Psoas muscle (tissue), 8 donors: Measurements from ENCODE around the gene AK9. TPM values are rescaled to one million over a fixed set of nuclear protein-coding genes. Genes with fewer than 3 reads are reported as not detected.

Experiments
- ATAC-seq, 4 donors: fragments of 200-7000 bp; cut with Tn5 transposase; one replicate each; pipeline ENCODE4 v1.9.1; 2020; ENCODE audit warnings: moderate library complexity in 3 of 4, mild to moderate bottlenecking in 2 of 4
- DNase-seq, 2 donors: peaks; one replicate each; pipeline ENCODE4 v3.0.0-alpha.2; 2020
- H3K27ac ChIP-seq: fragments of 200-600 bp; one replicate; pipeline ENCODE4 v1.8.0; 2022
- H3K27me3 ChIP-seq, 3 donors: fragments of 200-600 bp in 1 of 3; one replicate each; pipeline versions ENCODE4 v1.6.1 to v1.8.0; 2013 to 2022; ENCODE audit warnings: low read length in 2 of 3, mild to moderate bottlenecking in 2 of 3, moderate library complexity in 1 of 3; ENCODE audit not compliant: insufficient read depth in 3 of 3
- H3K36me3 ChIP-seq, 2 donors: fragments of 200-600 bp in 1 of 2; one replicate each; pipeline versions ENCODE4 v1.6.1 to v1.8.0; 2013 to 2022; ENCODE audit warnings: low read depth in 1 of 2, mild to moderate bottlenecking in 1 of 2, moderate library complexity in 1 of 2; ENCODE audit not compliant: insufficient read depth in 1 of 2
- H3K4me1 ChIP-seq: fragments of 200-600 bp; one replicate; pipeline ENCODE4 v1.8.0; 2022
- H3K4me3 ChIP-seq: fragments of 200-600 bp; one replicate; pipeline ENCODE4 v1.8.0; 2022; ENCODE audit warnings: mild to moderate bottlenecking
- H3K9me3 ChIP-seq: fragments of 200-600 bp; one replicate; pipeline ENCODE4 v1.8.0; 2022
- WGBS, 3 donors: extraction: QIAGEN DNeasy Blood & Tissue Kit; methylation state at CpG; one replicate each; pipeline versions ENCODE4 v1.1.6 to v1.1.7; 2013; 5-methylcytosine and 5-hydroxymethylcytosine counted together
- intact Hi-C, 2 donors: fragments of 100-400 bp; cut with DNase I; formaldehyde crosslinking; loops; one replicate each; pipeline versions ENCODE4 v1.11.0 to v1.14.2; 2022
- polyA plus RNA-seq, 3 donors: library from polyadenylated mRNA; stranded (reverse); fragments of 200-250 nt; gene quantifications; one replicate each; pipeline ENCODE4 v1.2.3, GENCODE V29; 2013
- total RNA-seq, 4 donors: library from RNA; stranded (reverse); fragmentation: NEBNext Ultra II Directional in 2 of 4; extraction: Animal tissue kit (Norgen Biotek cat#: 25700) in 2 of 4; gene quantifications; one replicate each; pipeline versions ENCODE4 v1.2.1 to v1.2.4, GENCODE V29; 2021 to 2023
- TF ChIP-seq, protein P1 (sequence below): fragments of 200-600 bp; IDR thresholded peaks from one replicate; pipeline ENCODE4 v1.8.0; 2022; ENCODE audit warnings: antibody characterized with exemption
- donor health status: healthy with polysubstance abuse.
- donor health status: DM: no; HTN: no; CAD: no; lungs with moderate emphysema.
- donor health status: Bipolar disorder and iron deficiency.
- donor health status: healthy.
- donor health status: DM: yes; HTN: yes; CAD: no.
- donor health status: DM: no; HTN: no; CAD: no.
- donor health status: DM: no; HTN: no; CAD: no.
- donor health status: DM: yes; HTN: yes; CAD: no.

AK9 gene
- total and polyA plus RNA-seq, 7 donors: 2.0 to 7.4 (median 5.3) TPM

DNA sequence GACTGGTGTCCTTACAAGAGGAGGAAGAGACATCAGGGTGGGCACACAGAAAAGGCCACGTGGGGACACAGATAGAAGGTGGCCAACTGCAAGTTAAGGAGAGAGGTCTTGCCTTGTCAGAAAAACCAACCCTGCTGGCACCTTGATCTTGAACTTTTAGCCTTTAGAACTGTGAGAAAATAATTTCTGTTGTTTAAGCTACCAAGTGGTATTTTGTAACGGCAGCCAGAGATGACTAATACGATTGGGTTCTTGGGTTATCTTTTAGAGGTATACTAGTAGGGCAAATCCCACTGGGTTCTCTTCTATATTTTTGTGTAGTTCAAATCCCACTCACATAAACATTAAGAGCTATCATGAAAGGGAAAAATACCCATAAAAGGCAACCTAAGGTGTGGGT, 176.1 kb downstream of the AK9 start:
- Histone ChIP-seq H3K27ac (no peak overlapping the region), H3K36me3 (no peaks in the 10 kb centered on the region), H3K4me1 (no peaks in the 10 kb centered on the region), H3K4me3 (no peak overlapping the region), H3K27me3 (no peaks in the 10 kb centered on the region), H3K9me3 (no peaks in the 10 kb centered on the region)
- WGBS, 3 donors: 89 to 94% (median 91%) methylated on average over 3 of the region's 3 CpGs
- DNase-seq: no peak
- ATAC-seq: no peak
- intact Hi-C loops: no loop called here
- TF ChIP-seq, protein P1, sequence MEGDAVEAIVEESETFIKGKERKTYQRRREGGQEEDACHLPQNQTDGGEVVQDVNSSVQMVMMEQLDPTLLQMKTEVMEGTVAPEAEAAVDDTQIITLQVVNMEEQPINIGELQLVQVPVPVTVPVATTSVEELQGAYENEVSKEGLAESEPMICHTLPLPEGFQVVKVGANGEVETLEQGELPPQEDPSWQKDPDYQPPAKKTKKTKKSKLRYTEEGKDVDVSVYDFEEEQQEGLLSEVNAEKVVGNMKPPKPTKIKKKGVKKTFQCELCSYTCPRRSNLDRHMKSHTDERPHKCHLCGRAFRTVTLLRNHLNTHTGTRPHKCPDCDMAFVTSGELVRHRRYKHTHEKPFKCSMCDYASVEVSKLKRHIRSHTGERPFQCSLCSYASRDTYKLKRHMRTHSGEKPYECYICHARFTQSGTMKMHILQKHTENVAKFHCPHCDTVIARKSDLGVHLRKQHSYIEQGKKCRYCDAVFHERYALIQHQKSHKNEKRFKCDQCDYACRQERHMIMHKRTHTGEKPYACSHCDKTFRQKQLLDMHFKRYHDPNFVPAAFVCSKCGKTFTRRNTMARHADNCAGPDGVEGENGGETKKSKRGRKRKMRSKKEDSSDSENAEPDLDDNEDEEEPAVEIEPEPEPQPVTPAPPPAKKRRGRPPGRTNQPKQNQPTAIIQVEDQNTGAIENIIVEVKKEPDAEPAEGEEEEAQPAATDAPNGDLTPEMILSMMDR: no peak

- H3K27ac ChIP-seq: no peak overlapping the region
- H3K36me3 ChIP-seq: no peaks in the 10 kb centered on the region
- H3K27me3 ChIP-seq: no peaks in the 10 kb centered on the region
- 59 to 68% (median 60%) methylated on average over 2 of the region's 2 CpGs for WGBS, 3 donors
- no peaks in the 10 kb centered on the region for H3K9me3 ChIP-seq
- ATAC-seq (peak in 1 of 4 donors; percentile 46), DNase-seq (no peak)
- intact Hi-C loops: no loop called here
- TF ChIP-seq, protein P1: no peak
- no peaks in the 10 kb centered on the region for H3K4me1 ChIP-seq
- no peak overlapping the region for H3K4me3 ChIP-seq
Observed at GRCh38 chr6:109513571-109514071, 177.4 kb downstream of the AK9 start.

DNA sequence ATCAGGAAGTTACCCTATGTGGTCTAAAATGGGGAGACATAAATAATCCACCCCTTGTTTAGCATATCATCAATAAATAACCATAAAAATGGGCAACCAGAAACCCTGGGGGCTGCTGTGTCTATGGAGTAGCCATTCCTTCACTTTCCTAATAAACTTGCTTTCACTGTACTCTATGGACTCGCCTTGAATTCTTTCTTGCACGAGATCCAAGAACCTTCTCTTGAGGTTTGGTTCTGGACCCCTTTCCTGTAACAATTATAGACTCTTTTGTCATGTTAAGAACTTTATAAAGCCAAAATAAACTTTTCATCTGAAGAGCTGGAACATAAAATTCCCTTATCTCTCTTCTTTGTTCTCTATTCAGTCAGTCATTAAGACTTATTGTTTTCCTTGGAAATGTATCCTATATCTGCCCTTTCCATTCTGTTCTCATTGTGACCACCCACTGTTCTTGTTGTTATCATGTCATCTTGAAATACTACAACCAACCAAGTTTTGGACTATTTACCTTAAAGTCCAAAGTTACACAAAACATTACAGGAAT, 178.7 kb downstream of the AK9 start:
- Histone ChIP-seq H3K27ac (no peak overlapping the region), H3K4me1 (no peaks in the 10 kb centered on the region), H3K27me3 (no peaks in the 10 kb centered on the region), H3K9me3 (no peaks in the 10 kb centered on the region), H3K36me3 (no peaks in the 10 kb centered on the region), H3K4me3 (no peak overlapping the region)
- intact Hi-C loops: no loop called here
- DNase-seq: no peak
- TF ChIP-seq, protein P1: no peak
- WGBS, 3 donors: 63 to 80% (median 75%) methylated on average over 2 of the region's 2 CpGs
- no peak for ATAC-seq

GRCh38 chr6:109511832-109512231, 179.2 kb downstream of the AK9 start:
- intact Hi-C loops: no loop called here
- DNase-seq: no peak
- Histone ChIP-seq H3K4me1 (no peaks in the 10 kb centered on the region), H3K27me3 (no peaks in the 10 kb centered on the region), H3K4me3 (no peak overlapping the region), H3K36me3 (no peaks in the 10 kb centered on the region), H3K27ac (no peak overlapping the region), H3K9me3 (no peaks in the 10 kb centered on the region)
- TF ChIP-seq, protein P1: no peak
- WGBS, 3 donors: 81 to 93% (median 91%) methylated on average over 2 of the region's 2 CpGs
- ATAC-seq: no peak

- TF ChIP-seq, protein P1: no peak
- no peaks in the 10 kb centered on the region for H3K4me1 ChIP-seq
- H3K9me3 ChIP-seq: no peaks in the 10 kb centered on the region
- H3K27me3 ChIP-seq: no peaks in the 10 kb centered on the region
- no peaks in the 10 kb centered on the region for H3K36me3 ChIP-seq
- intact Hi-C loops: no loop called here
- no peak overlapping the region for H3K27ac ChIP-seq
- no peak for ATAC-seq
- 93 to 100% (median 94%) methylated on average over 1 of the region's 1 CpG for WGBS, 3 donors
- no peak overlapping the region for H3K4me3 ChIP-seq
- DNase-seq: no peak
Observed at GRCh38 chr6:109510358-109510757, 180.6 kb downstream of the AK9 start.
